HG02759 (cell line): ENCODE results near the gene GLRB.
"Not testable (repeated sequence)": the region's sequence is repeated elsewhere in the genome, so short reads cannot be mapped to it uniquely, and the experiment has no call there.

ENCODE experiments used
- ATAC-seq: cut with Tn5 transposase; IDR thresholded peaks from one replicate; pipeline ENCODE4 v1.9.1; 2021; ENCODE audit warnings: mild to moderate bottlenecking, moderate library complexity; ENCODE audit not compliant: unreplicated experiment

The GLRB gene

DNA sequence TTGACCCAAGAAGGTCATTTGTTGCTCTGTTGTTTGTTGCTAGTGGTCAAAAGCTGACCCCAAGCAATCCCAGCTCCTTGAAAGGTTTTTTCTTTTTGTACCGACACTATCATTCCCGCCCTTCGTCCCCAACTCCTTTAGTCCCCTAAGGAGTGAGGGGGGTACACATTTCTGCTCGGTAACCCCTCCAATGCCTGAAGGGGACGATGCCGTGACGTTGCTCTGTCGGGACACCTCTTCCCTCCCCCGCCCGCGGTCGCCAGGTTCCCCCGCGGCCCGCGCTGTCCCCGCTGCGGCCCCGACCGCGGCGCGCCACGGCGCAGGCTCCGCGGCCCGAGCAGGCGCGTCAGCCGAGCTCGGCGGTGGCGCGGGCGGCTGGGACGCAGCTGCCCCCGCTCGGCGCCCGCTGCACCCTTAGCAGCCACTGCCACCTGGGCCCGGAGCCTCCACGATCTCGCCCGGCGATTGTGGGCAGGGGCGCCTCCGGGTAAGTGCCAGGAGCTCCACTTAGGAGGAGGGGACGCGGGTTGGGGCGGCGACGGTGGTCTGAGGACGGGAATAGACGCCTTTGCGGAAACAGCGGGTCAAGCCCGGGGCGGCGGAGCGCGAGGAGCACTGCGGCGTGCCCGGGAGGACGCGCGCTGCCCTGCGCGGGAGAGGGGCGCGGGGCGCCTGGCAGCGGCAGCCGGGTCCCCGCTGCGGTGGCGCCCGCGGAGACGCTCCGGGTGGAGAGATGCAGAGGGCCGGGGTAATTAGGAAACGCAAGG lies at the start of gene GLRB:
TSS of gene GLRB (plus strand) at position 340 of the 767 bp plus-strand sequence. CDS start 1,875 bp downstream, outside the sequence.
- ATAC-seq = no peak

GRCh38 chr4:157035471-157035870 lies 40.5 kb upstream of the GLRB start:
- no peak for ATAC-seq

GRCh38 chr4:157040405-157040804 lies 35.5 kb upstream of the GLRB start:
- ATAC-seq = no peak

DNA sequence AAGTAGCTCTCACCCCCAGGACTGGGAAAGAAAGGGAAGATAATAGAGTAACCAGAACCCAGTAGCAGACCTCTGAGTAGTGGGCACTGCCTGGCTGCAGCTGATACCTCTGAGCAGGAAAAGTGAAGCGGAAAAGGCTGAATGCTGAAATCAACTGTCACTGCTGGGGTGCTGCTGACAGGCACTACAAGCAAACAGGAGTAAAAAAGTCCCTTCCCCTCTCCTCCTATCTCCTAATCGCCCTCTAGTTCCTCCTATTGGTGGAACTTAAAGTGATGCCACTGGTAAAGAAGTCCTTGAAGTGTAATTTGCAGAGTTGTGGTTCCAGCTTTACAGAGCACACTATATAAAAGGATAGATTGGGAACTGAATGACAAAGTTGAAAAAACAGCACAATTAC lies 32.8 kb upstream of the GLRB start:
- no peak for ATAC-seq

GRCh38 chr4:157045507-157046127 lies 30.3 kb upstream of the GLRB start:
- ATAC-seq = peak; percentile 78

DNA sequence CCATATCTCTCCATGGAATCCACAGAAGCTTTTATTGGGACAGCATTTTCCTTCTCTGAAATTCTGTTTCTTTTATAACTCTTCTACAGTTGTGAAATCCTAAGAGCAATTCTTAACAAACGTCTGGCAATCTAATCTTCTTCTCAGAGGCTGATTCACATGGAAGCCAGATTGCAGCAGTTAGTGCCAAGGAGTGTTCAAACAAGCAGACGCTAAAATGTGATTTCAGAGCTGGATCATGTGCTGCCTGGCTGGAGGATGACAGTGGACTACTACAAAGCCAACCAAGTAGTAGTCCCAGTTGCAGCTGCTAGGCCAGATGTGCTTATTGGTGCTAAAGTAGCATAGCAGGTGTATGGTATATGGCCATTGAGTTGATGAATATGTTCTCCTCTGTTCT lies 27.7 kb upstream of the GLRB start:
- ATAC-seq = no peak

GRCh38 chr4:157050561-157050960 lies 25.4 kb upstream of the GLRB start:
- no peak for ATAC-seq

DNA sequence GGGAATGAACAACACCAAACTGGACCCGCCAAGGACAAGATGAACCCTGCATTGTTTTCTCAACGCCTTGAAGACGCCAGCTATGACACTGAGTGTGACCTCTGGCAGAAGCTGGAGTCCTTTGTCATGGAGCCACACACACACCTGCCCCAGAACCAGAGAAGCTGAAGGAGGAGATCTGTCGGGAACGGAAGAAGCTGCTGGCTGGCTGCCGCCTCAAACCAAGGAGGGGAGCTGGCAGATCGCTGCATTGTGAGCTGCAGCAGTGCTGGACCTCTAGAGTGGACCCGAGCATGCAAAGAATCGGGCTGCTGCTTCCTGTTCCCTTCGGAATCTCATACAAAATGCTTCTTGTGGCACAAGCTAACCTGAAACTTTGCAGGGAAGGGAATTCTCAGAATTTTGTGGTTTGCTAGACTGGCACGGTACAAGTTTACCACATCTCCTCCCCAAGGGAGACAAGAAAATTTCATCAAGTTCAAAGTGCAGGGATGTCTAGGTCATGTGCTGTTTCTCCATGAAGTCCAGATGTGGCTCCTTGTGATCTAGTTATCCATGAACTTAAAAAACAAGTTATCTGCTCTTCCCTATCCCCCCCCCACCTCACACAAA lies 23.4 kb upstream of the GLRB start:
- ATAC-seq = no peak

GRCh38 chr4:157057218-157057617 lies 18.7 kb upstream of the GLRB start:
- no peak for ATAC-seq

DNA sequence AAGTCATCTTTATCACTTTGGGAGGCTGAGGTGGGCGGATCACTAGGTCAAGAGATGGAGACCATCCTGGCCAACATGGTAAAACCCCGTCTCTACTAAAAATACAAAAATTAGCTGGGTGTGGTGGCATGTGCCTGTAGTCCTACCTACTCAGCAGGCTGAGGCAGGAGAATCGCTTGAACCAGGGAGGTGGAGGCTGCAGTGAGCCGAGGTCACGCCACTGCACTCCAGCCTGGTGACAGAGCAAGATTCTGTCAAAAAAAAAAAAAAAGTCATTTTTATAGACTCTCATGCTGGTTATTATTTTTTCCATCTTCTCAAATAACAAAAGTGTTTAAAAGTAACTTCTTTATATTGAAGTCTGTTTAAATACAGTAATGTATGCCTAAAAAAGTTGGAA lies 17.1 kb upstream of the GLRB start:
- ATAC-seq = not testable (repeated sequence)

GRCh38 chr4:157072002-157072401 lies 3.9 kb upstream of the GLRB start:
- ATAC-seq = no peak

GRCh38 chr4:157075401-157075800 lies 549 bp upstream of the GLRB start:
- no peak for ATAC-seq

GRCh38 chr4:157076578-157076947 lies 613 bp downstream of the GLRB start:
- ATAC-seq = no peak

DNA sequence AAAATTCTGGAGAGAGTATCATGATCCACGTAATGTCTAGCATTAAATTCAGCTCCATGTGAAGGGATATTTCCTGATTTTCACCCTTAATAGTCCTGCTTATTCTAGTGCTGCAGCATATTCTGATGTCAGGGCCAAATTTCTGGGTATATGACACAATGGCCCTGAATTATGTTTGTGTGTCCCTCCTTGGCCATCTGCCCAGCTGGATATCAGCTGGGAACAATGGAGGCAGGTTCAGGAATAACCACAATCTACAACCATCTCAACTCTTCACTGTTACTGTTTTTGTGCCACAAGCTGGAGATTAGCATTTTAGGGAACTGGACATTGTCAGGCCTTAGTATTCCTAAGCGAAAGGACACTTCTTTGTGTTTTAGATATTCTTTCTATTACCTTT lies 3.5 kb downstream of the GLRB start:
- ATAC-seq = no peak

- ATAC-seq = no peak
Measured at GRCh38 chr4:157080605-157081004, 4.7 kb downstream of the GLRB start.

DNA sequence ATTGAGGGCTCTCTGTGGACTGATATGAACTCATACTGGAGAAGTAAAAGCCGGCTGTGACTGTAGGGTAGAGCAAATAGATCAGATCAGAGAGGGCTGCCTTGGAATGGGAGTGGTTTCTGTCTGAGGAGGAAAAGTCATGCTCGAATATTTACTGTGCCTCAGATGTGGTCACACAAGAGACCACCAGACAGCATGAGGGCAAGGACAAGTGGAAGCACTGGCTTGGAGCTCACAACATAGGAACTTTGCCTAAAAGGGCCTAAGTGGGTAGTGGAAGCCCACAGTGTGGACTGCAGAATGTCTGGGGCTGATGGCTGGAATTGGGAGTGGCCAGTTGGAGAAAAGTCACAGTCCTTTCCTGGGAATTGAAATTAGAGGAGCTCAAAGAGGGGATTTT lies 19.8 kb downstream of the GLRB start:
- ATAC-seq = no peak

GRCh38 chr4:157096439-157096838 lies 20.5 kb downstream of the GLRB start:
- ATAC-seq = no peak

GRCh38 chr4:157099506-157099905 lies 23.6 kb downstream of the GLRB start:
- ATAC-seq = no peak

GRCh38 chr4:157104541-157104940 lies 28.6 kb downstream of the GLRB start:
- no peak for ATAC-seq

DNA sequence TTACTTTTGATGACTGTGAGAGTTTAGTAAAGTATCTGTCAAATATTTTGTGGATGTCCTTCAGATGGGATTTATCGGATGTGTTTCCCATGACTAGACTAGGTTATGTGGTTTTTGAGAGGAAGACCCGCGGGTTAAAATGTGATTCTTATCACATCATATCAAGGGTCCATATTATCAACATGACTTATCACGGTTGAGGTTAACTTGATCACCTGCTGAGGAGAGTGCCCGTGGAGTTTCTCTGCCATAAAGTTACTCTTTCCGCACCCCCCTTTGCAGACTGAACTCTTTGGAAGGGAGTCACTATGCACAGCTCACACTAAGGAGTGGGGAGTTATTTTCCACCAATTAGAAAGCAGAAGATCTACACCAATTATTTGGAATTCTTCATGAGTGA lies 38.7 kb downstream of the GLRB start:
- ATAC-seq = no peak

GRCh38 chr4:157115613-157116335 lies 39.8 kb downstream of the GLRB start:
- no peak for ATAC-seq

- no peak for ATAC-seq
Measured at GRCh38 chr4:157121401-157121800, 45.5 kb downstream of the GLRB start.
